Endothelial cell of umbilical vein (primary cell): ENCODE measurements around the gene CNOT1. TPM values are rescaled to one million over a fixed set of nuclear protein-coding genes. Genes with fewer than 3 reads are reported as not detected.

Experiments
- BruUV-seq: library from RNA; stranded (reverse); fragments of 400-500 nt; replicated peaks from 2 replicates; lab custom pipeline; 2021; lab: Mats Ljungman, UMichigan
- CTCF ChIA-PET: fragments of 300-600, 350-600 bp; sonication (Branson Sonifier 250); formaldehyde crosslinking; loops from one replicate; lab custom pipeline; 2021; ENCODE audit warnings: antibody characterized with exemption, inconsistent platforms; lab: Charles Lee
- POLR2A ChIA-PET: fragments of 300-600, 350-600 bp; sonication (Branson Sonifier 250); formaldehyde crosslinking; loops from one replicate; lab custom pipeline; 2021; ENCODE audit warnings: antibody characterized with exemption, inconsistent platforms; lab: Charles Lee
- DNase-seq: peaks from one replicate; pipeline ENCODE4 v3.0.0-alpha.2; 2011; ENCODE audit warnings: low read depth, low spot score
- FAIRE-seq: peaks from 2 replicates; lab custom pipeline; 2011; peaks lifted over from hg19 to GRCh38; lab: Jason Lieb, UNC
- H2AFZ ChIP-seq: 2 replicates; pipeline ENCODE4 v1.6.0; 2012; ENCODE audit warnings: low read depth, low read length, control low read depth, inconsistent platforms
- H3K27ac ChIP-seq: 2 replicates; pipeline ENCODE4 v1.5.1; 2011; ENCODE audit warnings: low read depth, mild to moderate bottlenecking, control low read depth, low read length, moderate library complexity; ENCODE audit not compliant: insufficient read depth
- H3K27me3 ChIP-seq, 2 experiments: 2 replicates each; pipeline versions ENCODE4 v1.6.0 to v1.6.1; 2011; ENCODE audit warnings: low read length in 2 of 2, mixed read lengths in 1 of 2; ENCODE audit not compliant: control insufficient read depth in 2 of 2, insufficient read depth in 2 of 2
- H3K36me3 ChIP-seq, 2 experiments: 2 replicates in 1 of 2; 3 replicates in 1 of 2; pipeline ENCODE4 v1.5.1; 2011; ENCODE audit warnings: low read length in 2 of 2, mild to moderate bottlenecking in 1 of 2, moderate library complexity in 1 of 2; ENCODE audit not compliant: control insufficient read depth in 2 of 2, insufficient read depth in 2 of 2; ENCODE audit errors: extremely low read depth in 1 of 2
- H3K4me1 ChIP-seq: 3 replicates; pipeline ENCODE4 v1.5.1; 2011; ENCODE audit warnings: mild to moderate bottlenecking, low read length; ENCODE audit not compliant: control insufficient read depth, insufficient read depth; ENCODE audit errors: extremely low read depth
- H3K4me2 ChIP-seq: 2 replicates; pipeline ENCODE4 v1.6.1; 2011; ENCODE audit warnings: low read length, control low read depth, mixed read lengths; ENCODE audit not compliant: insufficient read depth
- H3K4me3 ChIP-seq, 3 experiments: fragments of 200-600 bp in 1 of 3; sonication (generic), shearing (Covaris generic) in 1 of 3; replicated peaks in 1 of 3; 2 replicates each; pipeline ENCODE4 v1.5.1; 2011 to 2016; ENCODE audit warnings: control low read depth in 3 of 3, low read length in 3 of 3, mild to moderate bottlenecking in 2 of 3, inconsistent platforms in 1 of 3, low read depth in 1 of 3, moderate library complexity in 1 of 3; ENCODE audit not compliant: insufficient read depth in 1 of 3
- H3K79me2 ChIP-seq: 2 replicates; pipeline ENCODE4 v1.6.0; 2012; ENCODE audit warnings: low read length, inconsistent platforms; ENCODE audit not compliant: control insufficient read depth, insufficient read depth
- H3K9ac ChIP-seq: replicated peaks from 2 replicates; pipeline ENCODE3; 2011; ENCODE audit warnings: low read length, control low read depth; ENCODE audit not compliant: insufficient read depth; ENCODE audit errors: extremely low read depth
- H3K9me1 ChIP-seq: replicated peaks from 3 replicates; pipeline ENCODE4 v1.6.0; 2011; ENCODE audit warnings: mild to moderate bottlenecking, low read length; ENCODE audit not compliant: control insufficient read depth, insufficient read depth; ENCODE audit errors: extremely low read depth
- H3K9me3 ChIP-seq: replicated peaks from 2 replicates; pipeline ENCODE4 v1.5.1; 2012; ENCODE audit warnings: low read length, inconsistent platforms; ENCODE audit not compliant: control insufficient read depth, insufficient read depth
- H4K20me1 ChIP-seq: replicated peaks from 2 replicates; pipeline ENCODE3; 2011; ENCODE audit warnings: mild to moderate bottlenecking, low read length; ENCODE audit not compliant: control insufficient read depth, insufficient read depth; ENCODE audit errors: extremely low read depth
- CTCF ChIP-seq, 2 donors: IDR thresholded peaks; 1 replicate in 1 of 2; 2 replicates in 1 of 2; pipeline ENCODE4 v1.5.1; 2011; ENCODE audit warnings: low read length in 2 of 2, mild to moderate bottlenecking in 2 of 2, moderate library complexity in 2 of 2, control low read depth in 1 of 2, inconsistent platforms in 1 of 2, low read depth in 1 of 2; ENCODE audit not compliant: insufficient read depth in 1 of 2; ENCODE audit errors: extremely low read depth in 1 of 2
- EZH2 ChIP-seq: IDR thresholded peaks from 2 replicates; pipeline ENCODE4 v1.6.1; 2012; ENCODE audit warnings: borderline replicate concordance, low read depth, mild to moderate bottlenecking, moderate library complexity, low read length, inconsistent platforms; ENCODE audit not compliant: severe bottlenecking
- FOS ChIP-seq: IDR thresholded peaks from 2 replicates; pipeline ENCODE4 v1.6.1; 2011; ENCODE audit warnings: mild to moderate bottlenecking, low read length, moderate library complexity, borderline replicate concordance; ENCODE audit not compliant: insufficient read depth
- GATA2 ChIP-seq: IDR thresholded peaks from 2 replicates; pipeline ENCODE4 v1.7.0; 2011; ENCODE audit warnings: low read depth, mild to moderate bottlenecking, moderate library complexity, mixed read lengths, low read length; ENCODE audit not compliant: insufficient read length, insufficient read depth
- JUN ChIP-seq: IDR thresholded peaks from 2 replicates; pipeline ENCODE4 v1.6.1; 2011; ENCODE audit warnings: borderline replicate concordance, low read depth; ENCODE audit not compliant: insufficient read length, insufficient read depth
- MAX ChIP-seq: IDR thresholded peaks from 2 replicates; pipeline ENCODE4 v1.6.1; 2011; ENCODE audit not compliant: insufficient read depth, insufficient read length
- MYC ChIP-seq: IDR thresholded peaks from one replicate; pipeline ENCODE4 v1.6.1; 2011; ENCODE audit warnings: mild to moderate bottlenecking, low read depth, low read length
- POLR2A ChIP-seq: IDR thresholded peaks from 2 replicates; pipeline ENCODE4 v1.6.1; 2012; ENCODE audit warnings: low read depth, mild to moderate bottlenecking, control low read depth, low read length
- POLR2AphosphoS5 ChIP-seq: IDR thresholded peaks from 2 replicates; pipeline ENCODE4 v1.6.1; 2012; ENCODE audit warnings: low read depth, mild to moderate bottlenecking, control low read depth, low read length, moderate library complexity; ENCODE audit not compliant: insufficient read depth
- dilution Hi-C: fragments of 300-500 bp; cut with MboI; formaldehyde crosslinking; loops from one replicate; pipeline ENCODE4 v1.15.0; 2019; ENCODE audit warnings: low sequenced_read_pairs; ENCODE audit not compliant: extremely low pct_ligation_motif_present
- intact Hi-C: fragments of 100-400 bp; cut with micrococcal nuclease; formaldehyde crosslinking; loops from one replicate; pipeline ENCODE4 v1.10.0; 2022
- polyA plus RNA-seq, 4 experiments: library from polyadenylated mRNA; depleted of rRNA in 3 of 4; stranded (reverse) in 3 of 4; unstranded in 1 of 4; fragments of >200 nt; gene quantifications; 2 replicates each; pipeline versions ENCODE4 v1.2.1 to v1.2.3, GENCODE V29; 2011 to 2012; ENCODE audit warnings: missing spikeins in 1 of 4
- total RNA-seq: library from RNA; stranded (reverse); gene quantifications from 2 replicates; pipeline ENCODE4 v1.2.3, GENCODE V29; 2021

CNOT1 gene
- total and polyA plus RNA-seq, 2 donors (not counting 3 experiments of a cell fraction or from before 2014, with no cell fraction given) = 142 to 151 TPM

- Histone ChIP-seq H4K20me1 (no peaks in the 10 kb centered on the region), H3K36me3 (no peaks in the 10 kb centered on the region), H3K27ac (no peak overlapping the region), H3K4me2 (no peak overlapping the region), H3K9me3 (no peaks in the 10 kb centered on the region), H3K4me1 (no peaks in the 10 kb centered on the region), H3K27me3 (peaks cover 2 to 5% of the 10 kb centered on the region in 2 experiments), H2AFZ (no peak overlapping the region), H3K79me2 (no peaks in the 10 kb centered on the region), H3K9ac (no peak overlapping the region), H3K9me1 (no peaks in the 10 kb centered on the region), H3K4me3 (no peak overlapping the region)
- intact Hi-C loops (no loop called here), dilution Hi-C loops (no loop called here)
- ChIA-PET POLR2A (no interaction called here), CTCF (interaction anchor here (0.9 to 3.3 kb wide), 4 partner anchors 8 to 142 kb away, joined by 3 to 18 read pairs (median 9); no protein-coding TSS in a partner anchor)
- FAIRE-seq (no peak), DNase-seq (no peak)
- TF ChIP-seq CTCF (IDR thresholded peaks at IDR 0.05; ENCODE audit: extremely low read depth in 1 of 2, insufficient read depth in 1 of 2, low read depth in 1 of 2, low read length in 2 of 2) (no peak), MAX (no peak), POLR2AphosphoS5 (no peak), MYC (no peak), JUN (no peak), FOS (no peak), POLR2A (no peak), EZH2 (no peak), GATA2 (no peak)
- no TSS peak for BruUV-seq
These were observed 23.1 kb upstream of the CNOT1 start for GRCh38 chr16:58652741-58653140.
